WTC11 (cell line): ENCODE results near the gene CHST15.

Experiments used
- CTCF ChIP-seq: fragments of 200-600 bp; IDR thresholded peaks from 2 replicates; pipeline ENCODE4 v1.8.0; 2022; ENCODE audit warnings: antibody characterized with exemption
- KAT7 ChIP-seq: sonication (generic); formaldehyde crosslinking; IDR thresholded peaks from 2 replicates; pipeline ENCODE4 v1.8.1; 2023; ENCODE audit warnings: missing genetic modification reagents, mild to moderate bottlenecking, borderline replicate concordance

GRCh38 chr10:124120410-124121061 is 27.1 kb upstream of the CHST15 start:
- TF ChIP-seq CTCF (no peak), KAT7 (CRISPR knock-in tag) (no peak)
